ENCODE measurements around the gene C2CD2. TPM values are rescaled to one million over a fixed set of nuclear protein-coding genes. Genes with fewer than 3 reads are reported as not detected.

C2CD2 gene
- total RNA-seq, 3 donors from 2014 or later = 9.4 to 29.1 (median 17.8) TPM

- no peak overlapping the region for H3K4me3 ChIP-seq
- intact Hi-C loops (cut with DNase I, micrococcal nuclease) = no loop called here
- TF ChIP-seq CTCF (IDR thresholded peaks at IDR 0.05) = no peak
- ATAC-seq (no peak), DNase-seq (no peak)
- peaks cover 9% of the 10 kb centered on the region for H3K9me3 ChIP-seq
- no peaks in the 10 kb centered on the region for H3K36me3 ChIP-seq (ENCODE audit: low read depth)
- H3K4me1 ChIP-seq (ENCODE audit: low read depth) = peaks cover 5% of the 10 kb centered on the region
These were observed 112.9 kb downstream of the C2CD2 start for GRCh38 chr21:41840880-41841279.

- Histone ChIP-seq H3K36me3 (ENCODE audit: low read depth) (no peaks in the 10 kb centered on the region), H3K4me1 (ENCODE audit: low read depth) (peaks cover 8% of the 10 kb centered on the region), H3K9me3 (peaks cover 9% of the 10 kb centered on the region), H3K4me3 (no peak overlapping the region)
- ATAC-seq (no peak), DNase-seq (peak in 2 of 3 donors; percentile 9 to 31)
- TF ChIP-seq CTCF (IDR thresholded peaks at IDR 0.05) = no peak
- intact Hi-C loops (cut with DNase I, micrococcal nuclease) = no loop called here
These were observed 114.3 kb downstream of the C2CD2 start for GRCh38 chr21:41839387-41840000.

DNA sequence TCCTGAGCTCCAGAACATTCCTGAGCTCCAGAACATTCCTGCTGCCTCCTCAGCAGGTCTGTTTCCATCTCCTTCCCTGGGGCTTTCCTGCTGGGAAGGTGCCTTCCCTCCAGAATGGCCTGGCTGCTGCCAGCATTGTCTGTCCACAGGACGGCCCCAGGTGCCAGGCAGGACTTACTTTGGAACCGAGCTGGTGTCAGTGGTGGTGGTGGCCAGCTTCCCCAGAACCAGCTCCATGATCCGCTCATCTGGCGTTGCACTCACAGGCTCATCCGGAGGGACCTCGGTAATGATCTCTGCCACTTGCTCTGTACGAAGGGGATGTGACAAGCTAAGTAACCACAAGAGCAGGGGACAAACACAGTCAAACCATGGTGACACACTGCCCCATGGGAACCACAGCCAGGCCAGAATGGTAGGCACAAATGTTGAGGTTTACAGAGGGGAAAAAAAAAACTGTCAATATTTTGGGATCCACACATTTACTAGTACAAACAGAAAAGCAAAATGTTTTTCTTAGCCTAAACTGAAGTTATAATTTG, 116.0 kb downstream of the C2CD2 start:
- peak in 1 of 3 donors; percentile 36 for DNase-seq
- Histone ChIP-seq H3K9me3 (peaks cover 9% of the 10 kb centered on the region), H3K4me3 (no peak overlapping the region), H3K4me1 (ENCODE audit: low read depth) (peaks cover 8% of the 10 kb centered on the region), H3K36me3 (ENCODE audit: low read depth) (no peaks in the 10 kb centered on the region)
- no peak for ATAC-seq
- no peak for TF ChIP-seq CTCF (IDR thresholded peaks at IDR 0.05)
- intact Hi-C loops (cut with DNase I, micrococcal nuclease) = no loop called here

GRCh38 chr21:41836166-41837015, 117.4 kb downstream of the C2CD2 start:
- H3K36me3 ChIP-seq (ENCODE audit: low read depth) = no peaks in the 10 kb centered on the region
- H3K9me3 ChIP-seq = peaks cover 6% of the 10 kb centered on the region
- peaks cover 8% of the 10 kb centered on the region for H3K4me1 ChIP-seq (ENCODE audit: low read depth)
- no peak for ATAC-seq
- intact Hi-C loops (cut with DNase I, micrococcal nuclease) = no loop called here
- DNase-seq = no peak
- no peak for TF ChIP-seq CTCF (IDR thresholded peaks at IDR 0.05)
- no peak overlapping the region for H3K4me3 ChIP-seq

DNA sequence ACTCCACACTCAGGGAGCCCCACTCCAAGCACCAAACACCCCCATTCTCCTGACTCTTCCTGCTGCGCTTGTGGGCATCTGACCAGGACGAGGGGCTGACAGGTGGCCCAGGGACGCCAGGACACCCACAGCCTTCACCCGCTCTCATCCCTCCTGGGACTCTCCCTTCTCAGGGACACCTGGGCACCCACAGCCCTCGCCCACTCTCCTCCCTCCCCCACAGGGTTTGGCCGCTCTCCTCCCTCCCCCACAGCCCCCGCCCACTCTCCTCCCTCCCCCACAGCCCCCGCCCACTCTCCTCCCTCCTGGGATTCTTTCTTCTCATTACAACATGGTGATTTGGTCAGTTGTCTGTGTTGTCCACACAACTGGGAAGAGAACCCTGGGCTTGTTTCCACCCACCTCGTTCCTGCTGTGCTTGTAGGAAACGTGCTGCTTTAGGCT, 118.1 kb downstream of the C2CD2 start:
- ATAC-seq (peak; percentile 36), DNase-seq (peak in 2 of 3 donors; percentile 22 to 52)
- Histone ChIP-seq H3K9me3 (peaks cover under 1% of the 10 kb centered on the region), H3K4me3 (no peak overlapping the region), H3K36me3 (ENCODE audit: low read depth) (no peaks in the 10 kb centered on the region), H3K4me1 (ENCODE audit: low read depth) (peaks cover 8% of the 10 kb centered on the region)
- intact Hi-C loops (cut with DNase I, micrococcal nuclease) = no loop called here
- no peak for TF ChIP-seq CTCF (IDR thresholded peaks at IDR 0.05)

Other genes with a start within 250 kb of the C2CD2 start
- gene RIPK4, start 187.0 kb downstream of the C2CD2 start, total RNA-seq = 10 to 100 TPM in 2 of 3 donors, 1 to 10 TPM in 1; 5.1 to 14.8 (median 10.2) TPM
- 10 to 100 TPM in 1 of 3 donors, 1 to 10 TPM in 2; 7.4 to 10.3 (median 8.3) TPM for gene PRDM15, start 74.7 kb downstream of the C2CD2 start, total RNA-seq
- gene ZBTB21, start 56.3 kb upstream of the C2CD2 start, total RNA-seq = 10 to 100 TPM; 11.8 to 18.9 (median 14.6) TPM
- gene UMODL1, start 117.3 kb upstream of the C2CD2 start, total RNA-seq = under 1 TPM; 0.14 to 0.90 (median 0.16) TPM

Data from mucosa of descending colon (tissue), 3 donors.